Ishikawa (cell line): ENCODE results near the gene POLG2.

ENCODE experiments used
- CEBPB ChIP-seq: IDR thresholded peaks from 2 replicates; pipeline ENCODE4 v1.6.1; 2012
- CREB1 ChIP-seq: IDR thresholded peaks from 2 replicates; pipeline ENCODE4 v1.6.1; 2012; ENCODE audit warnings: low read depth
- EGR1 ChIP-seq: IDR thresholded peaks from 2 replicates; pipeline ENCODE4 v1.6.1; 2012
- EP300 ChIP-seq: IDR thresholded peaks from 2 replicates; pipeline ENCODE4 v1.6.1; 2012; ENCODE audit warnings: borderline replicate concordance
- FOXM1 ChIP-seq: IDR thresholded peaks from 2 replicates; pipeline ENCODE4 v1.6.1; 2012; ENCODE audit warnings: low read depth, borderline replicate concordance
- MAX ChIP-seq: IDR thresholded peaks from 2 replicates; pipeline ENCODE4 v1.6.1; 2012
- NFIC ChIP-seq: IDR thresholded peaks from 2 replicates; pipeline ENCODE4 v1.6.1; 2012
- RAD21 ChIP-seq: IDR thresholded peaks from 2 replicates; pipeline ENCODE4 v1.6.1; 2012; ENCODE audit warnings: low read depth
- REST ChIP-seq: IDR thresholded peaks from 2 replicates; pipeline ENCODE4 v1.6.1; 2012; ENCODE audit warnings: low read depth, mild to moderate bottlenecking
- TAF1 ChIP-seq: IDR thresholded peaks from 2 replicates; pipeline ENCODE4 v1.6.1; 2012; ENCODE audit warnings: low read depth, mild to moderate bottlenecking
- TCF12 ChIP-seq: IDR thresholded peaks from 2 replicates; pipeline ENCODE4 v1.6.1; 2012; ENCODE audit warnings: low read depth
- TEAD4 ChIP-seq: IDR thresholded peaks from 2 replicates; pipeline ENCODE4 v1.6.1; 2012
- YY1 ChIP-seq: IDR thresholded peaks from 2 replicates; pipeline ENCODE4 v1.6.1; 2012; ENCODE audit warnings: low read depth
- ZBTB7A ChIP-seq: IDR thresholded peaks from 2 replicates; pipeline ENCODE4 v1.6.1; 2012; ENCODE audit warnings: low read depth
- TF ChIP-seq, protein P1 (sequence below): IDR thresholded peaks from 2 replicates; pipeline ENCODE4 v1.6.1; 2012

Gene POLG2

DNA sequence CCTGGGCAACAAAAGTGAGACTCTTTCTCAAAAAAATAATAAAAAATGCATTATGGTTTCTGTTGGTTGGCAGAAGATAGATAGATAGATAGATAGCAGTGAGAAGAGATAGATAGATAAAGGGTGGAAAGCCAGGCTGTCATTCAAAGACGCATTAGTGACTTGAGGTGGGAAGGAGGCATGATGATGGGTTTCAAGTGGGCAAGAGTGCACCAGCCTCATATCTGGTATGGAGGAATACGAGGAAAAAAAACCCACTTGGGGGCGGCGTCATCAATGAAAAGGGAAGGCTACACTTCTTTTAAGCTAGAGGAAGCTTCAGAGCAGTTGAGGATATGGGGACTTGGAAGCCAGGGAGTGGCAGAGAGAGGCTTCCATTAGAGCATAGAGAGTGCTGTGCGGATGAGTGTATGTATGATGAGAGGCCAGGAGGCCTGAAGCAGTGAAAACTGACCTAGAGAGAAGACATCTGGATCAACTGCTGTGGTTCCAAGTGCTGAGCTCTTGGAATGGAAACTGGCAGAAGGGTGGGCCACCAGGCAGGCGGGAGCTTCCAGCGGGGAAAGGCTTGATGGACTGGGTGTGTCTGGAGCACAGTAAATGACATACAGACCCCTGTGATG, 41.8 kb upstream of the POLG2 start:
- TF ChIP-seq ZBTB7A (no peak), NFIC (no peak), YY1 (no peak), EP300 (no peak), REST (no peak), CEBPB (no peak), EGR1 (no peak), TCF12 (no peak), MAX (no peak), FOXM1 (no peak), CREB1 (no peak), RAD21 (no peak), TAF1 (no peak), TEAD4 (no peak)
- TF ChIP-seq, protein P1, sequence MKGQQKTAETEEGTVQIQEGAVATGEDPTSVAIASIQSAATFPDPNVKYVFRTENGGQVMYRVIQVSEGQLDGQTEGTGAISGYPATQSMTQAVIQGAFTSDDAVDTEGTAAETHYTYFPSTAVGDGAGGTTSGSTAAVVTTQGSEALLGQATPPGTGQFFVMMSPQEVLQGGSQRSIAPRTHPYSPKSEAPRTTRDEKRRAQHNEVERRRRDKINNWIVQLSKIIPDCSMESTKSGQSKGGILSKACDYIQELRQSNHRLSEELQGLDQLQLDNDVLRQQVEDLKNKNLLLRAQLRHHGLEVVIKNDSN: no peak

GRCh38 chr17:64537488-64537887, 40.6 kb upstream of the POLG2 start:
- no peak for TF ChIP-seq REST
- no peak for TF ChIP-seq RAD21
- no peak for TF ChIP-seq CREB1
- no peak for TF ChIP-seq CEBPB
- TF ChIP-seq FOXM1: no peak
- no peak for TF ChIP-seq ZBTB7A
- TF ChIP-seq YY1: no peak
- TF ChIP-seq, protein P1: no peak
- no peak for TF ChIP-seq NFIC
- no peak for TF ChIP-seq TCF12
- TF ChIP-seq EGR1: no peak

DNA sequence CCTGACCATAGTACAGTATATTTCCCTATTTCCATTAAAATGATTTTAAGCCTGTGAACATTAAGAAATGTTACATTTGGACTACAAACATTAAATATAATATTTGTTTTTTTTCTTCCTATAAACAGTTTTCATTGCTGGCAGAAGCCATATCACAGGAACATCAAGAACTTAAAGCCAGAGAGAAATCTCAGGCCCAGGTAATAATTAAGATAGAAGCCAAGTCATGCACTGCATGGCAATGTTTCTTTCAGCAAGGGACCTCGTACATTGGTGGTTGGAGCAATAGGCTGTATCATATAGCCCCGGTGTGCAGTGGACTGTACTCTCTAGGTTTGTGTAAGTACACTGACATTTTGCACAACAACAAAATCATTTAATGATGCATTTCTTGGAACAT, 40.1 kb upstream of the POLG2 start:
- TF ChIP-seq MAX: no peak
- TF ChIP-seq EP300: no peak
- no peak for TF ChIP-seq FOXM1
- no peak for TF ChIP-seq TAF1
- no peak for TF ChIP-seq ZBTB7A
- no peak for TF ChIP-seq CEBPB
- TF ChIP-seq CREB1: no peak
- TF ChIP-seq EGR1: no peak
- TF ChIP-seq TCF12: no peak
- TF ChIP-seq RAD21: no peak
- TF ChIP-seq TEAD4: no peak
- no peak for TF ChIP-seq REST
- TF ChIP-seq, protein P1: no peak

GRCh38 chr17:64535357-64535756, 38.5 kb upstream of the POLG2 start:
- no peak for TF ChIP-seq EP300
- no peak for TF ChIP-seq REST
- no peak for TF ChIP-seq CEBPB
- TF ChIP-seq TAF1: no peak
- no peak for TF ChIP-seq YY1
- TF ChIP-seq RAD21: no peak
- TF ChIP-seq MAX: no peak
- TF ChIP-seq, protein P1: no peak
- no peak for TF ChIP-seq EGR1
- no peak for TF ChIP-seq TCF12
- no peak for TF ChIP-seq TEAD4
- TF ChIP-seq NFIC: no peak
- no peak for TF ChIP-seq ZBTB7A
- TF ChIP-seq FOXM1: no peak
